ENCODE measurements around the gene SIPA1L3. TPM values are rescaled to one million over a fixed set of nuclear protein-coding genes. Genes with fewer than 3 reads are reported as not detected.
"Not testable (repeated sequence)": the region's sequence is repeated elsewhere in the genome, so short reads cannot be mapped to it uniquely, and the experiment has no call there.

Gene SIPA1L3
- total RNA-seq, 6 experiments from 2014 or later = 9.1 to 20.4 (median 14.9) TPM

GRCh38 chr19:38223119-38223523 lies 316.1 kb downstream of the SIPA1L3 start:
- Histone ChIP-seq H3K4me1 (no peaks in the 10 kb centered on the region), H3K36me3 (no peaks in the 10 kb centered on the region), H3K27me3 (peaks cover 3 to 20% of the 10 kb centered on the region in 2 donors), H3K27ac (no peak overlapping the region), H3K4me3 (no peak overlapping the region), H3K9me3 (no peaks in the 10 kb centered on the region)
- intact Hi-C loops (cut with DNase I) = loop anchor here in 1 of 2 donors (10.0 kb wide), 1 partner anchor 328 kb away; no protein-coding TSS in a partner anchor
- TF ChIP-seq CTCF (IDR thresholded peaks at IDR 0.05) = no peak
- TF ChIP-seq POLR2A (IDR thresholded peaks at IDR 0.05) = no peak
- ATAC-seq = no peak
- DNase-seq = no peak
- WGBS (ENCODE audit: insufficient coverage, low coverage, low lambda C conversion rate, missing lambda C conversion rate) = 80% methylated on average over 3 of the region's 3 CpGs

- peaks cover 3 to 21% of the 10 kb centered on the region in 2 donors for H3K27me3 ChIP-seq
- no peak for DNase-seq
- H3K4me1 ChIP-seq = no peaks in the 10 kb centered on the region
- TF ChIP-seq POLR2A (IDR thresholded peaks at IDR 0.05) (no peak), CTCF (IDR thresholded peaks at IDR 0.05) (no peak)
- H3K4me3 ChIP-seq = no peak overlapping the region
- WGBS (ENCODE audit: insufficient coverage, low coverage, low lambda C conversion rate, missing lambda C conversion rate) = 37% methylated on average over 2 of the region's 13 CpGs
- H3K36me3 ChIP-seq = no peaks in the 10 kb centered on the region
- H3K27ac ChIP-seq = no peak overlapping the region
- no peaks in the 10 kb centered on the region for H3K9me3 ChIP-seq
- no peak for ATAC-seq
- intact Hi-C loops (cut with DNase I) = loop anchor here in 1 of 2 donors (10.0 kb wide), 1 partner anchor 329 kb away; no protein-coding TSS in a partner anchor
Measured at GRCh38 chr19:38223617-38224013, 316.6 kb downstream of the SIPA1L3 start.

- H3K4me3 ChIP-seq = peak within 1 kb of the TSS in 2 of 3 donors; percentile 16 to 19
- peak; percentile 33 to 59 (median 40) for ATAC-seq
- intact Hi-C loops (cut with DNase I) = loop anchor here in 1 of 2 donors (10.0 kb wide), 1 partner anchor 329 kb away; no protein-coding TSS in a partner anchor
- no peaks in the 10 kb centered on the region for H3K9me3 ChIP-seq
- H3K36me3 ChIP-seq = no peaks in the 10 kb centered on the region
- no peak within 1 kb of the TSS for H3K27ac ChIP-seq
- H3K4me1 ChIP-seq = no peaks in the 10 kb centered on the region
- H3K27me3 ChIP-seq = peaks cover 3 to 28% of the 10 kb centered on the region in 2 donors
- no peak for TF ChIP-seq POLR2A (IDR thresholded peaks at IDR 0.05)
- no peak for TF ChIP-seq CTCF (IDR thresholded peaks at IDR 0.05)
- DNase-seq = no peak
- 4% methylated on average over 10 of the region's 61 CpGs for WGBS (ENCODE audit: insufficient coverage, low coverage, low lambda C conversion rate, missing lambda C conversion rate)
Measured at GRCh38 chr19:38224014-38224862, 317.2 kb downstream of the SIPA1L3 start, which contains the start of gene DPF1. Gene DPF1, minus strand, starts transcription at chr19:38224222. Its CDS starts 80 bp downstream, at chr19:38224142.

- H3K9me3 ChIP-seq, H3K36me3 ChIP-seq, ATAC-seq, DNase-seq, H3K4me3 ChIP-seq, H3K27ac ChIP-seq, H3K4me1 ChIP-seq: not testable (repeated sequence)
- peaks cover 3 to 29% of the 10 kb centered on the region in 2 donors for H3K27me3 ChIP-seq
- intact Hi-C loops (cut with DNase I) = loop anchor here in 1 of 2 donors (10.0 kb wide), 1 partner anchor 330 kb away; no protein-coding TSS in a partner anchor
- WGBS (ENCODE audit: insufficient coverage, low coverage, low lambda C conversion rate, missing lambda C conversion rate) = 77% methylated on average over 4 of the region's 6 CpGs
Measured at GRCh38 chr19:38224863-38225218, 317.8 kb downstream of the SIPA1L3 start.
